ENCODE measurements around the gene ARHGAP6.

ARHGAP6 gene

DNA sequence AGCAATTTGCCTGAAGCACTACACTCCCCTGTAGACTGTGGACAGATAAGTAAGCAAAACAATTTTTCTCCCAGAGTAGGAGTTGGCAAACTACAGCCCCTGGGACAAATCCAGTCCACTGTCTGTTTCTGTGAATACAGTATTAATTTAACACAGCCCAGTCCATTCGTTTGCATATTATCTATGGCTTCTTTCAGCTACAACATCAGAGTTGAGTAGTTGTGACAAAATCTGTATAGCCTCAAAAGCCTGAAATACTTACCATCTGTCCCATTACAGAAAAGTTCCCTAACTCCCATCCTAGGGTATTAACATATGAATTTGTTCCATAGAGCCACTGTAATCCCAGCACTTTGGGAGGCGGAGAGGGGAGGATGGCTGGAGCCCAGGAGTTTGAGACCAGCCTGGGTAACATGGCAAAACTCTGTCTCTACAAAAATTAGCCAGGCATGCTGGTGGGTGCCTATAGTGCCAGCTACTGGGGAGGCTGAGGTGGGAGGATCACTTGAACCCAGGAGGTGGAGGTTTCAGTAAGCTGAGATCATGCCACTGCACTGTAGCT lies 319.5 kb downstream of the ARHGAP6 start:
- no peak for DNase-seq

DNA sequence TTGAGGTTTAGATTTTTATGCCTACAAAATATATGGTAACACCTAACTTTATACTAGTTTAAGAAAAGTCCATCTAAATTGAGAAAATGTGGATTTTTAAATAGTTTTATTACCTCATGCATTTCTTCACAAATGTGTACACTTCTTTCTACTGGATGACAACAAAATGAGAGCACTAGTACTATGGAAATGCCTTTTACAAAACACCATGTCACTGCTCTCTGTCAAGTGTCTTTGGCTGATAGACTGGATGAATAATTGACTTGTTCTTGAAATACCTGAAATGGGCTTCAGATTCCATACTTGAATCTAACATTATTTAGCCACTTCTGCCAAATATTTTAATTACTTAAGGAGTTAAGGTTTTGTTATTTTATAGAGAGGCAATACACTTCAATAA lies 323.0 kb downstream of the ARHGAP6 start:
- no peak for DNase-seq

DNA sequence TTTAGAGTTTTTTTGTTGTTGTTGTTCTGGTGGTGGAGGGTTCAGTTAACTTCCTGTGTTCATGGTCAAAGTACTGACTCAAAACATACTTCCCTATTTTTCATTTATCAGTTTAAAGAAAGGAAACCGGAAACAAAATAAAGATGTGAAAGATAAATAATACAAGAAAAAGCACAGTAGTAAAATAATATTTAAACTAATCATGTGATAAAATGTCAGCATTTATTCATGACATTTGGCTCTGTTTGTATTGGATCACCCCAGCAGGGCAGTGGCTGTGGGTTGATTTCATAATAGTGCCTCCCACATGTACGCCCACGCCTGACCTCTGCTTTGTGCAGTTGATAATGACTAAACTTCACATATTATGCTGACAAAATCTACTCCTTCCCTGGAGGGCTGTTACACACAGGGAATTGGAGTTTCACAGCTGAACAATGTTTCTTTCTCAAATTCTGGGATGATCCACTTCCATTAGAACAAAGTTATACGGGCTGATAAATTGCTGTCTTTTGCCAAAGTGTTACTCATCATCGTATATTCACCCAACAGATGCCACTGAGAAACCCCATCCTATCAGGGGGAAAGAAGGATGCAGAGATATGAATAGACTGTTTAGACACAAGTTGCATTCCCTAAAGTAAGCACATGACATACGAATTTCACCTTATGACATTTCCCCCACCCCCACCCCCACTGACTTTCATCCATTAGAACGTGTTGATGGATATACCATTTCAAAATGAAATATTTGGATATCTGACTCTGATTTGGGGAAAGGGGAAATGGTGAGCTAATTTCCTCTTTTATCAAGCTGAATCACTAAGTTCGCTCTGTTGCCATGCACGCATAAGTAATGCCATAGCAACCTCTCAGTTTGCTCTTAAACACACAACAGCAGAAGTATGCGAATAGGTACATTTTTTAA lies 324.2 kb downstream of the ARHGAP6 start:
- no peak for DNase-seq

DNA sequence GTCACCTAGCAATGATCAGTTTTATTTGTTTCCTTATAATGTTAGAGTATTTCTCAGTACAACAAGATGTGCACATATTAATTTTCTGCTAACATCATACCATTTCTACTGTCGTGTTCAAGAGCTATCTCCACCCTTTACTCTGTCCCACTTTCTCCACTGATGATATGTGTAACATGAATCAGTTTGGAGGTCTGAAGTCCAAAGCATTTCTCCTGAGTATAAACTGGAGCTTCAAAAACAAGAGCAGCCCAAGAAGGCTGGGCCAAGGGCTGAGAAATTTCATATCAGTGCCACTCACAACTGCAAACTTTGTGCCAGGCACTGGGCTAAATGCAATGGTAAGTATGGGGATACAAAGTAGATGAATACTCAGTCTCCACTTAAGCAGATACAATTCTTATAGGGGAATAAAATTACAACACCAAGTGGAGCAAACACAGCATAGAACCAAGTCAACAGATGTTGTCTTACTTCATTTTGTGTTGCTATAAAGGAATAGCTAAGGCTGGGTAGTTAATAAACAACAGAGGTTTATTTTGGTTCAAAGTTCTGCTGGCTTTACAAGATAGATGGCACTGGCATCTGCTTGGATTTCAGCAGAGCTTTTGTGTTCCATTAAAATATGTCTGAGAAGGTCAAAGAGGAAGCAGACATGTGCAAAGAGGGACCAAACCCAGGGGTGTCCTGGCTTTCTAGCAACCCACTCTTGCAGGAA lies 328.3 kb downstream of the ARHGAP6 start:
- no peak for DNase-seq

DNA sequence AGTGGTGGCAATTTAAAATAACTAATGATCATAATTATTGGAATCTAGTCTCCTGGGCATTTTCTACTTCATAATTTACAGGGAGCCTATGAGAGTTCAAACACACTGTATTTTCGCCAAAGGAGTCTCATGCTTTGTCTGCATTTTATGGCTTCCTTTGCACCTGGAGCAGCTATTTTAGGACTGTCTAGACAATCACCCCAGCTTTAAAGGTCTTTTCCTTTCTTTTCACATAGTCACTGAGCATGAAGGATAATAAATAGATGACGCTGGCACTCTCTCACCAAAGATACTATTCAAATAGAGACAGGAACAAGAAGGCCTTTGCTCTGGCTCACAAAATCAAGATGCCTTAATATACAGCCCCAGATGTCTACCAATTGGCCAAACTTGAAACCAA lies 329.5 kb downstream of the ARHGAP6 start:
- no peak for DNase-seq

DNA sequence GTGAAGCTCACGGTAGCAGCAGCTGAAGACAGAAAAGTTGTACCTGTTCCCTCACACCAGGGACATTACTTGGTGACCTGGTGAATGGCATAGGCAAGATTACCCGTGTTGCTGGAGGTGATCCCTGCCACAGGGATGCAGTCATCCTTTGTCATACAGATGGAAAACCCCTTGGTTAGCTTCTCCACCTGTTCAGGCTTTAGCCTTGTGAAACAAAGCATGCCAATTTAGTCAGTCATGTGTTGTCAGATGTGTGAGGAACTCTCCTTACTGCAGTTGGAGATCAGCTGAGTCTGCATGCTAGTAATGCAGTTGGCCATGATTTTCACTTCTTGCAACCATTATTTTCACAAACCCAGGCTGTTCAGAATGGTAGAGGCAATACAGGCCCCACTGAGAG lies 331.6 kb downstream of the ARHGAP6 start:
- no peak for DNase-seq

DNA sequence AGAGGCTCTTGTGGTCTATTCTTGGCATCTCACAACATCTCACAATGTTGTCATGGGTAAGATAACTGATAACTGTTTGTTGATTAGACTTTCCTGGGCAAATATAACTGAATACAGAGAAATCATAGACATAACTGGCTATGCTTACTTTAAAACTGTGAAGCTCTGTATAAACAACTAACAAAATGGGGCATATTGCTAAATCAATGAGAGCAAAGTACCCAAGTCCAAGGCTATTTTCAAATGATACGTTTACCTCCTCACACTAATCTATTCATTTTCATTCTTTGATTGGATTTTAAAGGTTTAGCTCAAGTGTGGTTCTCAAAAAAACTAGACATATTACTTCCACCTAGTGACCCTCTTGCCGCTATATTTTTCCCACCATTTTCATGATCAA lies 333.9 kb downstream of the ARHGAP6 start:
- no peak for DNase-seq

DNA sequence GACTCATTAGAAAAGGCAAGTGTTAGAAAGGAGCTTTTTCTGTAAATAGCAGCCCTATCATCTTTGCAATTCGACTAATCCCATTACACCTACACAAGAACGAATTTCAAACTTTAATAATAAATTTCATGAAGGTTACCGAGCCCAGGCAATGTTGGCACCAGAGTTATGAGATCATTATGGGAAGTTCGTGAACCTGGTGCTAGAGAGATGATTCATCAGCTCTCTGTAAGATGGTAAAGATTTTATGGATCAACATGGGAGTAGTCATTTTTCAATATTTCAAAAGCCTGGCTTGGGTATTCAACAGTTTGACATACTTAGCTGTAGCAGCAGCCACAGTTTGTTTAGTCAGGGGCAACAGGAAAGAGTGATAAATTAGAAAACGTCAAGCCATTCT lies 336.7 kb downstream of the ARHGAP6 start:
- no peak for DNase-seq

DNA sequence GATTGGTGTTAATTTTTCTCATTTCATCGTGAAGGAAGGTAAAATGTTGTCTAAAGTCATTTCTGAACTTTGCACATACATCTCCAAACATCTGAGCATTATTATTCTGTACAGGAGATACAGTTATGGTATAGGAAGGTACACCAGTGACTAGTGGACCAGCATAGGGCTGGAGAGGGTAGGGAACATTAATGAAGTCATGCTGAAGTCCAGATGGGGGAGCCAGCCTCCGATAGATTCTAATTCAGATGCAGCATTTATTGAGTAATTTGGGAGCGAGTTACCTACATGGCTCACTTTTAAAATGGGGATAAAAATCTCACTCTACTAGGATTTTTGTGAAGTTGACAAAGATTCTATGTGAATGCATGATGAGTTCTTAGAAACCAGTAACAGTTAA lies 337.6 kb downstream of the ARHGAP6 start:
- no peak for DNase-seq

DNA sequence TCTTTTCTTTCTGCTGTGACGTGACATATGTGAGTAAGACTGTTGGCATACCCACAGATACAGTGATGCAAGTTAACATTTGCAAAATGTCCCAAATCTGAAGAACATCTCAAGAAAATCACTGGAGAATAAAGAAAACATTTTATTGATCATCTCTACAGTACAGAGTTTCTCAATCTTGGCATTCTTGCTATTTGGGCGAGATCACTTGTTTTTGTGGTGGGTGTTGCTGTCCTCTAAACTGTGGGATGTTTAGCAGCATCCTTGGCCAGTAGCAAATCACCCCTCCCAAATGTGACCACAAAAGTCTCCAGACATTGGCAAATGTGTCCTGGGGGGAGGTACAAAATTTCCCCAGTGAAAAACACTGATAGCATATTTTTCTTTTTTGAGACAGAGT lies 343.7 kb downstream of the ARHGAP6 start:
- no peak for DNase-seq

DNA sequence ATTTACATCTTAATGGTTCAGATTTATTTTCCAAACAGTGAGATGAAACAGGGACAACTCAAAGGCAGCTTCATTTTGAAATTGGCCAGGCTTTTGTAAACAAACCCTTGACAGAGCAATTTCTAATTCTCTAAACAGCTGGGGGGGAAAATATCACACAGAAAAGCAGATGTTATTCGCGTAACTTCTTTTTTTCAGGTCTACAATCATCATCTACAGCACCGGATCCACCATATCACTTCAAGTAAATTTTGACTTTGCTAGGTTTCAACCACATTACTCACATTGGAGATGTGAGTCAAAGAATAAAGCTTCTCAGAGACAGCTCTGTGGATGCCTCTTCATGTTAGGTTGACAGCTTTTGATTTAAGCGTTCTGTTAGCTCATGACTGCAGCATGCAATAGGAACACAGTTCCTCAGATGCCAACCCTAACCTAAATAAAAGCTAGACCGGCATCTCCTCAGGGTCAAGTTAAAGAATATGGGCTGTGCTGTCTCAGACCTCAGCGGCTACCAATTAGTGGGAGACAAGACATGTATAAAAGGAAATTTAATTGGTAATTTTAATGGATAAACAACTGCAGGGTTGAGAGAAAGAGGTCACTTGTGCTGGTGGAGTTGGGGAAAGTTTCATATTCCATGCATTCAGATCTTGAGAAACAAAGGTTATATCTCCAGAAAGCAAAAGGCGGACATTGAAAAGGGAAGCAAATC lies 345.8 kb downstream of the ARHGAP6 start:
- DNase-seq, result no peak

DNA sequence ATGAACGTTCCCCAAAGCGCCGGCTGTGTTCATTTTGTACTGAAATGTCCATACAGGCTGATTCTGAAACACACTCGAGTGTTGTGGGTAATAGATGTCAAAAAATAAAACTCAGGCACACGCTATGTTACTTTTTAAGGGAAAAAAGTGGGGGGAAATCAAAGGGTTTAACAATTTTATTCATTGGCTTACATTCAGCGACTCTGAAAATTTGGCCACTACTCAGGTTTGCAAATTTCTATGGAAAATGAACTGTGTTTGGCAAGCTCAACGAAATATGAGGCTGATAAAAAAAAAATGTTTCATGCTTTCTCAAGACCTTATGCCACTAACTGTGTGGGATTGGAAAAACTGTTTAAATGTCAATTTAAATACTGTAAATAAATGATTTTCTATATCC lies 354.0 kb downstream of the ARHGAP6 start:
- DNase-seq, result no peak

DNA sequence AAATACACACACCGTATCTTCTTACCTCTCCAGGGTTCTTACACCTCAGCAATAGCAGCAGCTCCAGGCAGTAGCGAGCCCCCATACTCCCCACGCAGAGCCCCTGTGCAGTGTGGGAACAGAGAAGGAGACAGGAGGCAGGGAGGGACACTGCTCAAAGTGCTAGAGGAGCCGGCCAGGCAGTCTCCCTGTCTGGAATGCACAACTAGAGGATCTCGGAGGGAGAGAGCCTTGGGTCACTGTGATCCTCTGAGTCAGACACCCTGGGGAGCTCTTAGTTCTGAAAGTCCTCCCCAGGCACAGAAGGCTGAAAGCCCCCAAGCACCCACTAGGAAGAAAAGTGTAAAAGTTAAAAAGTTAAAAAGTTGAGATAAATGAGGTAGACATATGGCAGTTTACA lies 356.5 kb downstream of the ARHGAP6 start:
- DNase-seq, result no peak

DNA sequence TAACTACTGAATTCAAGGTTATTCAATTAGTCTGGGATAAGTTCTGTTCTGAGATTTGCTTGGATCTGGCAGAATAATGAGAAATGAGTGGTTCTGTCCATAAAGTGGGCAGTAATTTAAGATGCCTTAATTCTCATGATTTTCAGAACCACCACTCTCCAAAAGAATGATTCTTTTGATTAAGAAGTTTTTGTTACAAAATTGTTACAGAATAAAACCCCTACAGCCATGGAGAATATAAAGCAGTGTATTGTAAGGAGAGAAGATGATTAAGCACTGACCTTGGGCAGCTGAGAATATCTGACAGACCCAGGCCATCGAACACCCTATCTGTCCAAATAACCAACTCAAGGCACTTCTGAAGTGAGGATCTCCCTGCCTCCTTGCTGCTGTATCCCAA lies 360.1 kb downstream of the ARHGAP6 start:
- DNase-seq, result no peak

DNA sequence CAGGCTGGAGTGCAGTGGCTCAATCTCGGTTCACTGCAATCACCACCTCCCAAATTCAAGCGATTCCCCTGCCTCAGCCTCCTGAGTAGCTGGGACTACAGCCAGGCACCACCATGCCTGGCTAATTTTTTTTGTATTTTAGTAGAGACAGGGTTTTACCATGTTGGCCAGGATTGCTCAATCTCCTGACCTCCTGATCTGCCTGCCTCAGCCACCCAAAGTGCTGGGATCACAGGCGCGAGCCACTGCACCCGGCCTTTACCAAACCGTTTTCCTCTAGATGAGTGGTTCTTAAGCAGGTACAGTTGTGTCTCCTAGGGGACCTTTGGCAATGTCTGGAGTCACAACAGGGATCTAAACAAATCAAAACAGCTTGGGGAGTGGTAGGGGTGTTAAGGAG lies 360.9 kb downstream of the ARHGAP6 start:
- DNase-seq, result no peak

DNA sequence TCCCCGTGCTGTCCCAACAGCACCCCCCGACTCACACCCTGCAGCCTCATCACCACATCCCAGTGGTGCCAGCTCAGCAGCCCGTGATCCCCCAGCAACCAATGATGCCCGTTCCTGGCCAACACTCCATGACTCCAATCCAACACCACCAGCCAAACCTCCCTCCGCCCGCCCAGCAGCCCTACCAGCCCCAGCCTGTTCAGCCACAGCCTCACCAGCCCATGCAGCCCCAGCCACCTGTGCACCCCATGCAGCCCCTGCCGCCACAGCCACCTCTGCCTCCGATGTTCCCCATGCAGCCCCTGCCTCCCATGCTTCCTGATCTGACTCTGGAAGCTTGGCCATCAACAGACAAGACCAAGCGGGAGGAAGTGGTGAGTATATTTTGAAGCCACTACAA lies 367.1 kb downstream of the ARHGAP6 start:
- no peak for DNase-seq

DNA sequence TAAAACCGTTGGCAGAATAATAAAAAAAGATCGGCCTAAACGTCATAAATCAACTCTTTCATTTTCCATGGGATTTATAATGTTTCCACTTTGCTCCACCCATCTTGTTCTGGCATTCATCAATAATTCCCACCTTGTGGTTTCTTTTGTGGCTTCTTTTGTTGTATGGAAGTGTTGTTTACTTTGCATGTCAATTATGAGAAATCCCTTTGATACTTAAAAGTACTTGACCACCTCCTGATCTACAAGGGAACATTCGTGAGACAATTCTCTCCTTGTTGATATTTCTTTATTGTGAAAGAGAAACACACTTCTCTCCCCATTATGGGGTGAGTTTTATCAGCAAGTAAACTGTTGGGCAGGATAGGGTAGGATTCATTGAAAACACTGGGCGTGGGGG lies 369.7 kb downstream of the ARHGAP6 start:
- no peak for DNase-seq

DNA sequence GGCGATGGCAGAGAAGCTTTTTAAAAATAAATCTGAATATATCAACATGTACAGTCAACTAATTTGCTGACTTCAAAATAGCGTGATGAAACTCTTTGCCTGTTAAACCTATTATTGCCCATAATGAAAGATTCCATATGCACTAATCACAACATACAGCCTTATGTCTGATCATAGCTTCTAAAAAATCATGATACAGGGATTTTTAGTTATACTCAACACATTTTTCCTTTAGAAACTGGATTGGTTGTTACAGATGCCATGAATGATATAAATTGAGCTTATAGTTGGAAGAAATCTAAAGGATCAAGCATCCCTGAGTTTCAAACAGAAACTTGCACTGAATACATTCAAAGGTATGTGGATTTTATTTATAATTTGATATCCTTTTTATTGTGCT lies 372.6 kb downstream of the ARHGAP6 start, which contains the start of gene AMELX:
Gene AMELX, plus strand, starts transcription at position 301 of the 400 bp plus-strand sequence. CDS start 1,376 bp downstream, outside the sequence.
- DNase-seq, result no peak

DNA sequence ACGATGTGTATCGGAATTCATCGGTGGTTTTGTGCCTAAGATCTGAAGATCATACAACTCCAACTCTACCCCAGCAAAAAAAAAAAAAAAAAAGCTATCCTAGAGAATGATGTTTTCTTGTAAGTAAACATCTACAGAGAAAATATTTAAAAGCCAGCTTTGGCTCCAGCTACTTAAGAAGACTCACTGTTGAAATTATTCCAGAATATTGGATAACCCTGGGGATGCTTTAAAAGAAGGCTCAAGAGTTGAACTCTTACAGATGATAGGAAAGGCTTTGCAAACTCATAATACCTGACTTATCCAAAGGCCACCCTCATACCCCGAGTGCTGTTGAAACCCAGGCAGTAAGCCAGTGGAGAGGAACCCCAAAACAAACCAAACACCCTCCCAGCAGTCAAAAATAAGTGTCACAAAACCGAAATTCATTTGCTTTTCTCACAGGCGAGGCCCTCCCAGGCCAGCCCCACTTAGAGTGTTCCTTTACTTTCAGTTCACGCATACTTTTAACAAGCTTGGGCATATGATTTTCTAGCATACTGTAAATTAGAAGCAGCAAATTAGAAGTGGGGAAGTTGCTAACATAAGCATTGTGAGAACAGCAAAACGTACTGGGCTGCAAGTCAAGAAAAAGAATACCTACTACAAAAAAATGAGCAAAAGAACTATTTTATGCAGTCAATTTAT lies 375.2 kb downstream of the ARHGAP6 start:
- DNase-seq, result no peak

DNA sequence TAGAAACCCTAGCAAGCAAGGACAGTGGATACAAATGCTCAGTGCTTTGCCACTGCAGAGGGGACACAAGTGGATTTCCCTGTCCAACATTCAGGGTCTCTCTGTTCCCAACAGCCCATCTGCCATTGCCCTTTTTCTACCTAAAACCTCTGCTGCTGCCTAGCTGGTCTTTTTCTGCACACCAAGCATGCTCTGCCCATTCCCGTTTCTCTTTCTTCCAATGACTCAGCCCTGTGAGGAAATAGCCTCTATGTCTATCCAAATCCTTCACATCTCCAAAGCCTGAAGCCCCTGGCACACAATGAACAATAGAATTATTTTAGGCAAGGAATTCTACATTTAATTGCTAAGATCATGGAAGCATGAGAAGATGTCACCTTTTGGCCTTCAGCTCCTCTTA lies 378.2 kb downstream of the ARHGAP6 start:
- DNase-seq, result no peak

DNA sequence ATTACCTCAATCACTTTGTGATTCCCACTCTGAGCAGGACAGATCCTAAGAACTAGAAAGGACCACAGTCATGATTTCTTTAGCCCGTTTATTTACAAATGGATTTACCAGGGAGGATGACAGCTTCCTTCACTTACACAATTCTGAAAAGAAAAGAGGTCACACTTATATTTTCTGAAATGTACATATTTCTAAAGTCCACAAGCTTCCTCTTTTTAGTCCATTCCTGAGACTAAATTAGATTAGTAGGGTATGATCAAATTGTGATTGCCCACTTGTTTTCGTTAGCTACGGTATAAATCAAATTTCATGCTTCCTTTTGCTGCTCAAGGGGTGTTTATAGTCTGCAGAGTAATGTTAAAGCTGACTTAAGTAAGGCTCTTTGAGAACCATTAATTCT lies 380.1 kb downstream of the ARHGAP6 start:
- DNase-seq, result no peak

DNA sequence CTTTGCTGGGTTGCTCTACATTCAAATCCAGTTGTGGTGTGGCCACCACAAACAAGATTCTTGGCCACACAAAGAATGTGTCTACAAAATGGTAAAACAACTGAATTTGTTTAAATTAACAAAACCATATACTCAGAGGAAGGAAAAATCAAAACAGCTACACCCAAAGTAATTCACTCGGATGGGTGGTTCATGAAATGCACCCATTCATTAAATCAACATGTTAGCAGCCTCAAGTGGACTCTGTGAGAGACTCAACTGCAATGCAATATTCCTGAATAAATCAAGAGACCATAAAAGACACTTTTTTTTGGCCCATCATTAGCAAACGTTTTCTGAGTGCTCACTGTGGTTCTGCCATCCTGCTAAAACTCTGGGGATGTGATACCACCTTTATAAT lies 383.7 kb downstream of the ARHGAP6 start:
- no peak for DNase-seq

DNA sequence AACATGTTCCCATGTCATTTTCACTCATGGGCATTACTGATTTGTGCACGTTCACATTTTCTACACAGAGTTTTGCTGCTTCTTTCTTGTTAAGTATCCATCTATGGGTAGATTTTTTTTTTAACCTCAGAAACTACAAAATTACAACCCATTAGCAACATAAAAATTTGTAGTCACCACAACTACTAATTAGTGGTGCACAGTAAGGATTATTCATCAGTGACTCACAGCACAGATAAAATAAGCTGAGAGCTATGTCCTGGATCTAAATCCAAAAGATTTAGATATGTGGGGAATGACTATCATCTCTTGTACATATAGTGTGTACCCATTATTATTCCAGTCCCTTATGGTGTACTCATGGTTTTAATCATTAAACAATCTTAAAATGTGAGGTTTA lies 392.2 kb downstream of the ARHGAP6 start:
- no peak for DNase-seq

Data from midbrain (tissue), 1 donor.